ENCODE data around the gene UBE4B. TPM values are rescaled to one million over a fixed set of nuclear protein-coding genes. Genes with fewer than 3 reads are reported as not detected.

Gene UBE4B
- polyA plus RNA-seq, 3 donors, result 6.0 to 34.6 (median 9.2) TPM

DNA sequence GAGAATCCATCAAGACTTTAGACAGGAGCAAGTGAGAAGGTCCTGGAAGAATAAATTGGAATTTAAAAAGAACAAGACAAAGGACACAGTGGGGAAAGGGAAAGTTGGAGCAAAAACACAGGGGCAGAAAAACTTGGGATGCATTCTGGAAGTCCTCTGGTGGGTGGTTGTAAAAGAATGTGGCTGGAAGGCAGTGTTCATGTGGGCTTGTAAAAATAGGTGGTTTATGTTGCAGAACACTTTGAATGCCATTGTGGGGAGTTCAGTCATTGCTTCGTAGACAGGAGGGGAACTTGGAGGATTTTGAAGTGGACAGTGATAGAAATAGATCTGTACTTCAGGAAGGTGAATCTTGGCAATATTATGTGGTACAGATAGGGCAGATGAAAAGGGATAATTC is 192.8 kb downstream of the UBE4B start:
- H3K36me3 ChIP-seq (replicated peaks in 1 of 2; ENCODE audit: control insufficient read depth in 1 of 2, insufficient read depth in 2 of 2, low read length in 2 of 2), result no peaks in the 10 kb centered on the region
- H2AFZ ChIP-seq (ENCODE audit: insufficient read depth, low read depth, low read length, poor library complexity, severe bottlenecking), result no peak overlapping the region
- no peak overlapping the region for H3K4me2 ChIP-seq (replicated peaks; ENCODE audit: extremely low read depth, low read length, poor library complexity, severe bottlenecking)
- no peak for DNase-seq
- no peaks in the 10 kb centered on the region for H3K27me3 Mint-ChIP-seq (ENCODE audit: low read depth in 3 of 3)
- H3K27me3 ChIP-seq (ENCODE audit: control insufficient read depth in 2 of 2, insufficient read depth in 2 of 2, low read length in 2 of 2), result no peaks in the 10 kb centered on the region
- H3K9me3 ChIP-seq (replicated peaks in 1 of 2; ENCODE audit: control insufficient read depth in 1 of 2, insufficient read depth in 1 of 2, low read length in 2 of 2), result no peaks in the 10 kb centered on the region
- H3K27ac ChIP-seq (ENCODE audit: low read depth in 1 of 2, low read length in 2 of 2), result no peak overlapping the region
- H3K4me3 Mint-ChIP-seq, result no peak overlapping the region
- no peaks in the 10 kb centered on the region for H3K36me3 Mint-ChIP-seq
- no peak overlapping the region for H3K9ac ChIP-seq (ENCODE audit: insufficient read depth, low read length, poor library complexity, severe bottlenecking)
- WGBS (ENCODE audit: insufficient coverage), result 79% methylated on average over 1 of the region's 1 CpG
- peaks cover 99% of the 10 kb centered on the region for H3K79me2 ChIP-seq (ENCODE audit: insufficient read depth, low read length)
- H3K4me1 Mint-ChIP-seq, result peaks cover 4% of the 10 kb centered on the region
- TF ChIP-seq CTCF (IDR thresholded peaks at IDR 0.05), result no peak
- peaks cover 0 to 5% (median 0%) of the 10 kb centered on the region in 7 donors for H3K9me3 Mint-ChIP-seq
- H3K4me3 ChIP-seq (replicated peaks in 1 of 3; ENCODE audit: low read depth in 2 of 3, low read length in 3 of 3), result no peak overlapping the region
- intact Hi-C loops (cut with micrococcal nuclease), result no loop called here
- H3K4me1 ChIP-seq (ENCODE audit: control insufficient read depth in 1 of 2, insufficient read depth in 2 of 2, low read length in 2 of 2), result no peaks in the 10 kb centered on the region
- peaks cover 100% of the 10 kb centered on the region for H4K20me1 ChIP-seq (ENCODE audit: insufficient read depth, low read length)
- H3K27ac Mint-ChIP-seq, result peak overlapping the region in 1 of 7 donors; percentile 42

GRCh38 chr1:10228528-10228927 is 195.8 kb downstream of the UBE4B start:
- Histone ChIP-seq H3K79me2 (ENCODE audit: insufficient read depth, low read length) (peaks cover 83% of the 10 kb centered on the region), H3K9ac (ENCODE audit: insufficient read depth, low read length, poor library complexity, severe bottlenecking) (no peak overlapping the region), H4K20me1 (ENCODE audit: insufficient read depth, low read length) (peaks cover 98% of the 10 kb centered on the region), H3K27ac (ENCODE audit: low read depth in 1 of 2, low read length in 2 of 2) (no peak overlapping the region), H3K4me2 (replicated peaks; ENCODE audit: extremely low read depth, low read length, poor library complexity, severe bottlenecking) (no peak overlapping the region), H3K27me3 (ENCODE audit: control insufficient read depth in 2 of 2, insufficient read depth in 2 of 2, low read length in 2 of 2) (no peaks in the 10 kb centered on the region), H2AFZ (ENCODE audit: insufficient read depth, low read depth, low read length, poor library complexity, severe bottlenecking) (no peak overlapping the region), H3K9me3 (replicated peaks in 1 of 2; ENCODE audit: control insufficient read depth in 1 of 2, insufficient read depth in 1 of 2, low read length in 2 of 2) (no peaks in the 10 kb centered on the region), H3K4me3 (replicated peaks in 1 of 3; ENCODE audit: low read depth in 2 of 3, low read length in 3 of 3) (no peak overlapping the region), H3K4me1 (ENCODE audit: control insufficient read depth in 1 of 2, insufficient read depth in 2 of 2, low read length in 2 of 2) (no peaks in the 10 kb centered on the region), H3K36me3 (replicated peaks in 1 of 2; ENCODE audit: control insufficient read depth in 1 of 2, insufficient read depth in 2 of 2, low read length in 2 of 2) (peaks cover 0 to 10% of the 10 kb centered on the region in 2 donors)
- Mint-ChIP-seq H3K4me1 (peaks cover 3% of the 10 kb centered on the region), H3K27me3 (ENCODE audit: low read depth in 3 of 3) (no peaks in the 10 kb centered on the region), H3K4me3 (no peak overlapping the region), H3K36me3 (peaks cover 4 to 10% of the 10 kb centered on the region in 2 donors), H3K9me3 (peaks cover 0 to 3% (median 0%) of the 10 kb centered on the region in 7 donors), H3K27ac (no peak overlapping the region)
- DNase-seq, result no peak
- 100% methylated on average over 2 of the region's 2 CpGs for WGBS (ENCODE audit: insufficient coverage)
- no peak for TF ChIP-seq CTCF (IDR thresholded peaks at IDR 0.05)
- intact Hi-C loops (cut with micrococcal nuclease), result no loop called here

Data from CD14-positive monocyte (primary cell).